SK-N-SH treated with all-trans-retinoic acid at 6 μM for 48 hours (cell line): ENCODE data around the gene CXCL1.

Experiments
- ATAC-seq: fragments of 200-7000 bp; cut with Tn5 transposase; 3 replicates; pipeline ENCODE4 v1.9.1; 2020; ENCODE audit warnings: mild to moderate bottlenecking, moderate library complexity
- ARNTL ChIP-seq: fragments of 450-650 bp; formaldehyde crosslinking; IDR thresholded peaks from 2 replicates; pipeline ENCODE4 v1.5.0; 2020; ENCODE audit warnings: low read depth, mild to moderate bottlenecking, moderate library complexity, borderline replicate concordance
- BACH2 ChIP-seq: fragments of 250-450 bp; sonication (Bioruptor Pico); IDR thresholded peaks from 2 replicates; pipeline ENCODE4 v1.9.0; 2021; ENCODE audit warnings: mild to moderate bottlenecking, borderline replicate concordance
- CSDC2 ChIP-seq: fragments of 250-450 bp; sonication (Bioruptor Pico); IDR thresholded peaks from 2 replicates; pipeline ENCODE4 v1.5.0; 2020; ENCODE audit warnings: mild to moderate bottlenecking, moderate library complexity
- CSRNP3 ChIP-seq: fragments of 250-450 bp; sonication (Bioruptor Pico); IDR thresholded peaks from 2 replicates; pipeline ENCODE4 v1.5.1; 2021; ENCODE audit warnings: mild to moderate bottlenecking, moderate library complexity
- ESRRG ChIP-seq: fragments of 250-450 bp; sonication (Bioruptor Pico); IDR thresholded peaks from 2 replicates; pipeline ENCODE4 v1.6.1; 2021; ENCODE audit warnings: mild to moderate bottlenecking
- GLIS3 ChIP-seq: fragments of 250-450 bp; sonication (Bioruptor Pico); IDR thresholded peaks from 2 replicates; pipeline ENCODE4 v1.5.0; 2020; ENCODE audit warnings: mild to moderate bottlenecking, moderate library complexity
- ISL1 ChIP-seq: fragments of 250-450 bp; sonication (Bioruptor Pico); IDR thresholded peaks from 2 replicates; pipeline ENCODE4 v2.1.2; 2022; ENCODE audit warnings: mild to moderate bottlenecking, moderate library complexity
- OSR1 ChIP-seq: fragments of 250-450 bp; sonication (Bioruptor Pico); IDR thresholded peaks from 2 replicates; pipeline ENCODE4 v1.8.0; 2022; ENCODE audit warnings: moderate library complexity, mild to moderate bottlenecking, inconsistent platforms
- PATZ1 ChIP-seq: fragments of 250-450 bp; sonication (Bioruptor Pico); IDR thresholded peaks from 2 replicates; pipeline ENCODE4 v1.8.0; 2020; ENCODE audit warnings: mild to moderate bottlenecking, moderate library complexity, borderline replicate concordance
- POU6F1 ChIP-seq: fragments of 250-450 bp; sonication (Bioruptor Pico); IDR thresholded peaks from 2 replicates; pipeline ENCODE4 v1.8.0; 2021; ENCODE audit warnings: low read depth, mild to moderate bottlenecking, moderate library complexity, borderline replicate concordance
- PPARA ChIP-seq: fragments of 250-450 bp; sonication (Bioruptor Pico); IDR thresholded peaks from 2 replicates; pipeline ENCODE4 v1.5.0; 2020; ENCODE audit warnings: mild to moderate bottlenecking, borderline replicate concordance
- RARB ChIP-seq: fragments of 250-450 bp; sonication (Bioruptor Pico); IDR thresholded peaks from 2 replicates; pipeline ENCODE4 v1.8.0; 2021; ENCODE audit warnings: mild to moderate bottlenecking, moderate library complexity
- SNAI2 ChIP-seq: fragments of 250-450 bp; sonication (Bioruptor Pico); IDR thresholded peaks from 2 replicates; pipeline ENCODE4 v1.5.0; 2020; ENCODE audit warnings: mild to moderate bottlenecking, moderate library complexity
- TCF4 ChIP-seq: fragments of 250-450 bp; sonication (Bioruptor Pico); IDR thresholded peaks from 2 replicates; pipeline ENCODE4 v1.8.0; 2021; ENCODE audit warnings: mild to moderate bottlenecking, moderate library complexity, borderline replicate concordance
- TOX ChIP-seq: fragments of 250-450 bp; sonication (Bioruptor Pico); IDR thresholded peaks from 2 replicates; pipeline ENCODE4 v1.8.0; 2021; ENCODE audit warnings: mild to moderate bottlenecking, moderate library complexity, borderline replicate concordance
- TSHZ2 ChIP-seq: fragments of 250-450 bp; sonication (Bioruptor Pico); IDR thresholded peaks from 2 replicates; pipeline ENCODE4 v1.5.0; 2020; ENCODE audit warnings: mild to moderate bottlenecking, moderate library complexity
- ZC3H10 ChIP-seq: fragments of 250-450 bp; sonication (Bioruptor Pico); IDR thresholded peaks from 2 replicates; pipeline ENCODE4 v1.5.1; 2021; ENCODE audit warnings: mild to moderate bottlenecking, moderate library complexity
- ZFP3 ChIP-seq: fragments of 250-450 bp; sonication (Bioruptor Pico); IDR thresholded peaks from 2 replicates; pipeline ENCODE4 v1.5.0; 2020; ENCODE audit warnings: mild to moderate bottlenecking, moderate library complexity
- ZNF565 ChIP-seq: fragments of 450-650 bp; formaldehyde crosslinking; conservative IDR thresholded peaks from 2 replicates; pipeline ENCODE4 v1.5.0; 2020; ENCODE audit warnings: low read depth, mild to moderate bottlenecking, moderate library complexity
- ZNF8 ChIP-seq: fragments of 450-650 bp; formaldehyde crosslinking; IDR thresholded peaks from 2 replicates; pipeline ENCODE4 v1.5.0; 2020; ENCODE audit warnings: mild to moderate bottlenecking, moderate library complexity
- TF ChIP-seq, protein P1 (sequence below): fragments of 250-450 bp; sonication (Bioruptor Pico); IDR thresholded peaks from 2 replicates; pipeline ENCODE4 v1.5.1; 2020; ENCODE audit warnings: low read depth, mild to moderate bottlenecking, moderate library complexity

The CXCL1 gene

GRCh38 chr4:73902038-73902637 is 32.9 kb downstream of the CXCL1 start:
- ATAC-seq, result no peak
- TF ChIP-seq GLIS3 (no peak), TOX (CRISPR knock-in tag) (no peak), BACH2 (no peak), RARB (CRISPR knock-in tag) (no peak), CSDC2 (no peak), SNAI2 (CRISPR knock-in tag) (no peak), ZFP3 (CRISPR knock-in tag) (no peak), PATZ1 (CRISPR knock-in tag) (no peak), ESRRG (CRISPR knock-in tag) (no peak), ZNF8 (CRISPR knock-in tag) (no peak)

DNA sequence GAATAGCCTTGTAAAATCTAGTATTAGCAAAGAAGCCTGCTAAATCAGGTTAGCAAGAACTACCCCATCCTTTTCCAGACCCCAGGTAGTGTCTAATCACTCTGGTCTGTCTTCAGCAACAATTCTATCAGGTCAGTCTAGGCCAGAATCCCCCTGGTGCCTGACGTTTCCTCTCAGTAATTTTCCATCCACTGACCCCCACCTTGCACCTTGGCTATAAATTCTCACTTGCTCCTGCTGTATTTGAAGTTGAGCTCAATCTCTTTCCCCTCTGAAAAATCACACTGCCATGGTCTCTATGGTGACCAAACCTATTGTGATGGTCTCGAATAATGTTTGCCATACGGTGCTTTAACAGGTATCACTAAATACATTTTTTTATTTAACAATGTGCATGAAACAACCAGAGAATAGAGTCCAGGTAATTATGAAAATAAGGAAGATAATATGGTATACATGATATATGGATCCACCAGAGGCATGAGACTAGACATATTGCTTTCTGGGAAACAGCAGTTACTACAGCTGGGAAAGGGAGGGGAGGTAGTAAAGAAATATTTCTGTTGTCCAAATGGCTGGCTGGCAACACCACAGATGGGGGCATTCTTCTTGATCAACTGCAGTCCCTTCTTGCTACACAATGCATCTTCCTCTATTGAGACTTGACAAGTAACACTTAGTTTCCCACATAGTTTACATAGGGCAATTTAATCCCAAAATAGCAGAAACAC is 33.8 kb downstream of the CXCL1 start:
- TF ChIP-seq ZC3H10 (CRISPR knock-in tag), result no peak
- ATAC-seq, result no peak

DNA sequence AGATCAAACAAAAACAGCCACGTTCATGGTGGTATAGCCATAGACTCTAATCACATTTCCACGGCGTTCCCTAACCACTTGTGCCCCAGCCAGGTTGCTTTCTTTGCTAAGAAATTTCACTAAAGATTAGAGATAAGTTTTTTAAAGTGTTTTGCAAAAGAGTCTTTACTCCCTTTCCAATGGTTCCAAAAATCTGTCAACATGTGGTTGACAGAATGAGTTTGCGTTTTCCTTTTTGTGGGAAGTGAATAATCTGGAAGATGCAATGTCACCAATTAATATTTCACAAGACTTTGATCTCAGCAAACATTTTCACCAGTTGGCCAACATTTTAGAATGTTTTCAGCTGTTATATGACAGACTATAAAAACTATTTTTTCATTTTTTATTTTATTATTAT is 35.3 kb downstream of the CXCL1 start:
- no peak for ATAC-seq
- TF ChIP-seq TOX (CRISPR knock-in tag) (no peak), CSDC2 (no peak), ZFP3 (CRISPR knock-in tag) (no peak), ZC3H10 (CRISPR knock-in tag) (no peak), PPARA (CRISPR knock-in tag) (no peak), RARB (CRISPR knock-in tag) (no peak), SNAI2 (CRISPR knock-in tag) (no peak), OSR1 (CRISPR knock-in tag) (no peak), TCF4 (CRISPR knock-in tag) (no peak), ARNTL (CRISPR knock-in tag) (no peak), BACH2 (no peak), TSHZ2 (CRISPR knock-in tag) (no peak)
- TF ChIP-seq, protein P1, sequence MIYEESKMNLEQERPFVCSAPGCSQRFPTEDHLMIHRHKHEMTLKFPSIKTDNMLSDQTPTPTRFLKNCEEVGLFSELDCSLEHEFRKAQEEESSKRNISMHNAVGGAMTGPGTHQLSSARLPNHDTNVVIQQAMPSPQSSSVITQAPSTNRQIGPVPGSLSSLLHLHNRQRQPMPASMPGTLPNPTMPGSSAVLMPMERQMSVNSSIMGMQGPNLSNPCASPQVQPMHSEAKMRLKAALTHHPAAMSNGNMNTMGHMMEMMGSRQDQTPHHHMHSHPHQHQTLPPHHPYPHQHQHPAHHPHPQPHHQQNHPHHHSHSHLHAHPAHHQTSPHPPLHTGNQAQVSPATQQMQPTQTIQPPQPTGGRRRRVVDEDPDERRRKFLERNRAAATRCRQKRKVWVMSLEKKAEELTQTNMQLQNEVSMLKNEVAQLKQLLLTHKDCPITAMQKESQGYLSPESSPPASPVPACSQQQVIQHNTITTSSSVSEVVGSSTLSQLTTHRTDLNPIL (CRISPR knock-in tag), result no peak
- TF ChIP-seq, all 23 proteins: peak for 0

DNA sequence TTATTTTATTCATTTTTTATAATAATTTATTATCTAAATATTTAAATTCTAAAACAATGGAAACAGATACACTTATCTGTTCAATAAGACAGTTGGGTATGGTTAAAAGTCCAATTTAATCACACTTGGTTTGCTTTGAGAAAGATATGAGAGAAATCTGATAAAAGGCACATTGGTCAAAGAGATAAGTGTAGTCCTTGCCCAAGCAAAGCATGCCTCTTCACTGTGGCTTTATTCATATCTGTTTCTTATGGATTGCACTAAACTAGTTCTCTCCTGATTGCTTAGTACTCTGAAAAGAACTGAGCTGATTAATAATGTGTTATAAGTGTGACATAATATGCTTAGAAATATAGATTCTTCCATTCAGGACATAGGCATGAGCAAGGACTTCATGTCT is 39.8 kb downstream of the CXCL1 start:
- TF ChIP-seq CSRNP3 (CRISPR knock-in tag), result no peak
- no peak for TF ChIP-seq SNAI2 (CRISPR knock-in tag)
- no peak for TF ChIP-seq ZNF565 (CRISPR knock-in tag)
- TF ChIP-seq TCF4 (CRISPR knock-in tag), result no peak
- TF ChIP-seq RARB (CRISPR knock-in tag), result no peak
- no peak for TF ChIP-seq ZFP3 (CRISPR knock-in tag)
- TF ChIP-seq OSR1 (CRISPR knock-in tag), result no peak
- TF ChIP-seq ESRRG (CRISPR knock-in tag), result no peak
- no peak for TF ChIP-seq POU6F1 (CRISPR knock-in tag)
- TF ChIP-seq ZNF8 (CRISPR knock-in tag), result no peak
- TF ChIP-seq PPARA (CRISPR knock-in tag), result no peak
- TF ChIP-seq ISL1 (CRISPR knock-in tag), result no peak
- TF ChIP-seq TOX (CRISPR knock-in tag), result no peak
- TF ChIP-seq, protein P1 (CRISPR knock-in tag), result no peak
- TF ChIP-seq CSDC2, result no peak
- no peak for TF ChIP-seq PATZ1 (CRISPR knock-in tag)
- TF ChIP-seq, all 23 proteins: peak for 0
- no peak for ATAC-seq
